MV-4-11 (cell line): Measurements from ENCODE around the gene CCDC57.
A peak's percentile ranks its signal among the peaks of the same experiment; 100 is the strongest.

ENCODE experiments used
- DNase-seq: peaks from one replicate; lab custom pipeline; 2025; lab: John Stamatoyannopoulos, UW

CCDC57 gene

GRCh38 chr17:82105882-82106687, 106.6 kb downstream of the CCDC57 start:
- peak; percentile 85 for DNase-seq

- no peak for DNase-seq
These were observed 107.2 kb downstream of the CCDC57 start for GRCh38 chr17:82105417-82105881.

GRCh38 chr17:82104797-82105416, 107.7 kb downstream of the CCDC57 start:
- no peak for DNase-seq

- DNase-seq: no peak
These were observed 108.8 kb downstream of the CCDC57 start for GRCh38 chr17:82103553-82104451.

GRCh38 chr17:82101767-82102679, 110.6 kb downstream of the CCDC57 start:
- DNase-seq: no peak

- DNase-seq: no peak
These were observed 111.3 kb downstream of the CCDC57 start for GRCh38 chr17:82101301-82101715.

- DNase-seq: no peak
These were observed 111.9 kb downstream of the CCDC57 start for GRCh38 chr17:82100502-82101298.

GRCh38 chr17:82098939-82099763, 113.5 kb downstream of the CCDC57 start:
- no peak for DNase-seq

- DNase-seq: peak; percentile 91
These were observed 114.3 kb downstream of the CCDC57 start, which contains the start of gene FASN for GRCh38 chr17:82098169-82098938. TSS of gene FASN (minus strand) at chr17:82098236. CDS start at chr17:82096445, 1,791 bp downstream.

- DNase-seq: no peak
These were observed 114.8 kb downstream of the CCDC57 start for GRCh38 chr17:82097919-82098168.

GRCh38 chr17:82097184-82097918, 115.3 kb downstream of the CCDC57 start:
- DNase-seq: no peak

GRCh38 chr17:82096709-82097183, 115.9 kb downstream of the CCDC57 start:
- no peak for DNase-seq

- DNase-seq: no peak
These were observed 116.6 kb downstream of the CCDC57 start for GRCh38 chr17:82095777-82096708.

GRCh38 chr17:82094931-82095776, 117.5 kb downstream of the CCDC57 start:
- DNase-seq: no peak

- no peak for DNase-seq
These were observed 119.5 kb downstream of the CCDC57 start for GRCh38 chr17:82092995-82093751.
